HepG2 (cell line): ENCODE results near the gene UBQLN1.

Experiments used
- AFF4 ChIP-seq: sonication (generic); formaldehyde crosslinking; IDR thresholded peaks from 2 replicates; pipeline ENCODE4 v1.4.0; 2020; ENCODE audit warnings: missing genetic modification reagents
- EP300 ChIP-seq, 3 experiments: sonication (generic) in 1 of 3; formaldehyde crosslinking in 1 of 3; IDR thresholded peaks; 2 replicates each; pipeline versions ENCODE4 v1.5.1 to v1.6.1; 2011 to 2020; ENCODE audit warnings: low read depth in 2 of 3, low read length in 2 of 3, borderline replicate concordance in 1 of 3, improper control_type of control experiment in 1 of 3, mild to moderate bottlenecking in 1 of 3, missing genetic modification reagents in 1 of 3, moderate library complexity in 1 of 3
- JUND ChIP-seq: sonication (generic); formaldehyde crosslinking; IDR thresholded peaks from 2 replicates; pipeline ENCODE4 v1.8.0; 2022; ENCODE audit warnings: mild to moderate bottlenecking, missing genetic modification reagents
- SIN3A ChIP-seq: IDR thresholded peaks from 2 replicates; pipeline ENCODE4 v1.6.1; 2011; ENCODE audit warnings: low read depth, mild to moderate bottlenecking, control low read depth, low read length, borderline replicate concordance
- ZNF709 ChIP-seq: sonication (generic); formaldehyde crosslinking; IDR thresholded peaks from 2 replicates; pipeline ENCODE4 v1.5.0; 2020; ENCODE audit warnings: mild to moderate bottlenecking, missing genetic modification reagents
- ZNF766 ChIP-seq: sonication (generic); formaldehyde crosslinking; IDR thresholded peaks from 2 replicates; pipeline ENCODE4 v1.5.0; 2020; ENCODE audit warnings: missing genetic modification reagents, borderline replicate concordance

- TF ChIP-seq ZNF766 (CRISPR knock-in tag) (no peak), JUND (no peak), EP300 (IDR thresholded peaks at IDR 0.05; ENCODE audit: low read depth in 2 of 2, low read length in 2 of 2) (no peak), EP300 (CRISPR knock-in tag; IDR thresholded peaks at IDR 0.05; ENCODE audit: borderline replicate concordance) (no peak), ZNF709 (CRISPR knock-in tag) (no peak), AFF4 (CRISPR knock-in tag) (no peak), SIN3A (no peak)
Observed at GRCh38 chr9:83669067-83669466, 38.7 kb downstream of the UBQLN1 start.
